HEK293T (cell line): ENCODE measurements around the gene LAMA3.

Source experiments
- CTCF ChIA-PET: fragments of 350-600 bp; formaldehyde crosslinking; extraction: SDS; loops from one replicate; lab custom pipeline; 2021; ENCODE audit warnings: antibody characterized with exemption, inconsistent platforms; lab: Yijun Ruan, JAX
- POLR2A ChIA-PET: fragments of 350-600 bp; formaldehyde crosslinking; extraction: SDS; loops from one replicate; lab custom pipeline; 2020; ENCODE audit warnings: antibody characterized with exemption, inconsistent platforms; lab: Yijun Ruan, JAX
- DNase-seq: peaks from one replicate; pipeline ENCODE4 v3.0.0; 2012; ENCODE audit warnings: mixed read lengths; ENCODE audit errors: extremely low spot score
- ARNT ChIP-seq: fragments of 450-650 bp; IDR thresholded peaks from 2 replicates; pipeline ENCODE4 v1.6.1; 2017; ENCODE audit warnings: mild to moderate bottlenecking
- BHLHE40 ChIP-seq: fragments of 450-650 bp; IDR thresholded peaks from 2 replicates; pipeline ENCODE4 v1.6.1; 2016; ENCODE audit warnings: mild to moderate bottlenecking, moderate library complexity, borderline replicate concordance
- CTBP1 ChIP-seq: fragments of 450-650 bp; IDR thresholded peaks from 2 replicates; pipeline ENCODE4 v1.6.1; 2016; ENCODE audit warnings: borderline replicate concordance
- ELF4 ChIP-seq: fragments of 450-650 bp; IDR thresholded peaks from 2 replicates; pipeline ENCODE4 v1.6.1; 2017; ENCODE audit warnings: antibody characterized with exemption
- FOXA1 ChIP-seq: fragments of 450-650 bp; IDR thresholded peaks from 2 replicates; pipeline ENCODE4 v1.6.1; 2016; ENCODE audit warnings: mild to moderate bottlenecking
- FOXK2 ChIP-seq: fragments of 450-650 bp; IDR thresholded peaks from 2 replicates; pipeline ENCODE4 v1.6.1; 2016; ENCODE audit warnings: mild to moderate bottlenecking
- FOXM1 ChIP-seq: fragments of 450-650 bp; IDR thresholded peaks from 2 replicates; pipeline ENCODE4 v1.6.1; 2017; ENCODE audit warnings: mild to moderate bottlenecking, borderline replicate concordance
- HDGF ChIP-seq: fragments of 450-650 bp; IDR thresholded peaks from 2 replicates; pipeline ENCODE4 v1.6.1; 2017; ENCODE audit warnings: antibody characterized with exemption, borderline replicate concordance
- L3MBTL2 ChIP-seq: fragments of 450-650 bp; conservative IDR thresholded peaks from 2 replicates; pipeline ENCODE4 v1.6.1; 2016; ENCODE audit warnings: mild to moderate bottlenecking
- LEF1 ChIP-seq: fragments of 450-650 bp; IDR thresholded peaks from 2 replicates; pipeline ENCODE4 v1.6.1; 2017; ENCODE audit warnings: mild to moderate bottlenecking, borderline replicate concordance
- NFRKB ChIP-seq: fragments of 450-650 bp; IDR thresholded peaks from 2 replicates; pipeline ENCODE4 v1.6.1; 2016; ENCODE audit warnings: mild to moderate bottlenecking, moderate library complexity
- SP1 ChIP-seq: fragments of 450-650 bp; IDR thresholded peaks from 2 replicates; pipeline ENCODE4 v1.6.1; 2017
- SUZ12 ChIP-seq: fragments of 450-650 bp; IDR thresholded peaks from 2 replicates; pipeline ENCODE4 v1.6.1; 2016; ENCODE audit warnings: mild to moderate bottlenecking
- TARDBP ChIP-seq: fragments of 450-650 bp; IDR thresholded peaks from 2 replicates; pipeline ENCODE4 v1.6.1; 2016
- ZNF384 ChIP-seq: fragments of 450-650 bp; IDR thresholded peaks from 2 replicates; pipeline ENCODE4 v1.6.1; 2016
- TF ChIP-seq, protein P1 (sequence below): fragments of 450-650 bp; IDR thresholded peaks from 2 replicates; pipeline ENCODE4 v1.6.1; 2016

LAMA3 gene

DNA sequence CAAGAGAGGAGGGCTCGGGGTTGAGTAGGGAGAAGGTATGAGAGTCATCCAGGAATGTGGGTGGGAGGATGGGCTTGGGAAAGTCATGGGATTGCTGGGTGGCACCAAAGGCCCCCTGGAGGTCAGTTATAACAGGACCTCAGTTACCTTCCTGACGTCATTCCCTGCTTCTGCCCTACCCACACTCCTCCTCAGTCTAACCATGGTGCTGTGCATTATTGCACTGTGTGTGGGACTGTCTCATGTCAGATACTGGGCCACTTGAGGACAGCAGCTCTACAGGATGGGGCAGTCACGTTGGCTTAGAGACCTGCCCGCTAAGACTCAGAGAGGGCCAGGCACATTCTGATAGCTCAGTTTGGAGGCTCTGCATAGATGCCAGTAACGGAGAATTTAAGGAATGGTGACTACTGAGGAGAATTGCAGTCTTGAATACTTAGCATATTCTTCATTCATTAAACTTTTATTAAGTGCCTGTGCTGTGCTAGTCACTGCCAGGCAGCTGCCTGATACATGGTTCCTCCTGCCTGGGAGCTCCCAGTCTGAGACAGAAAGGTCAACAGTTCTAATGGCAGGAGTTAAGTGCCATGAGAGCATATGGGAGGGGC lies 90.5 kb downstream of the LAMA3 start:
- CTCF ChIA-PET: interaction anchor here (1.0 kb wide), 1 partner anchor 15 kb away, joined by 3 read pairs; no protein-coding TSS in a partner anchor
- TF ChIP-seq HDGF (no peak), FOXA1 (no peak), ARNT (no peak), SUZ12 (no peak), ELF4 (no peak), ZNF384 (no peak), L3MBTL2 (no peak), CTBP1 (no peak), SP1 (no peak), LEF1 (no peak)
- TF ChIP-seq, protein P1, sequence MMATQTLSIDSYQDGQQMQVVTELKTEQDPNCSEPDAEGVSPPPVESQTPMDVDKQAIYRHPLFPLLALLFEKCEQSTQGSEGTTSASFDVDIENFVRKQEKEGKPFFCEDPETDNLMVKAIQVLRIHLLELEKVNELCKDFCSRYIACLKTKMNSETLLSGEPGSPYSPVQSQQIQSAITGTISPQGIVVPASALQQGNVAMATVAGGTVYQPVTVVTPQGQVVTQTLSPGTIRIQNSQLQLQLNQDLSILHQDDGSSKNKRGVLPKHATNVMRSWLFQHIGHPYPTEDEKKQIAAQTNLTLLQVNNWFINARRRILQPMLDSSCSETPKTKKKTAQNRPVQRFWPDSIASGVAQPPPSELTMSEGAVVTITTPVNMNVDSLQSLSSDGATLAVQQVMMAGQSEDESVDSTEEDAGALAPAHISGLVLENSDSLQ: no peak
- peak; percentile 43 for DNase-seq
- POLR2A ChIA-PET: interaction anchor here (1.0 kb wide), 1 partner anchor 9 kb away, joined by 3 read pairs; no protein-coding TSS in a partner anchor

DNA sequence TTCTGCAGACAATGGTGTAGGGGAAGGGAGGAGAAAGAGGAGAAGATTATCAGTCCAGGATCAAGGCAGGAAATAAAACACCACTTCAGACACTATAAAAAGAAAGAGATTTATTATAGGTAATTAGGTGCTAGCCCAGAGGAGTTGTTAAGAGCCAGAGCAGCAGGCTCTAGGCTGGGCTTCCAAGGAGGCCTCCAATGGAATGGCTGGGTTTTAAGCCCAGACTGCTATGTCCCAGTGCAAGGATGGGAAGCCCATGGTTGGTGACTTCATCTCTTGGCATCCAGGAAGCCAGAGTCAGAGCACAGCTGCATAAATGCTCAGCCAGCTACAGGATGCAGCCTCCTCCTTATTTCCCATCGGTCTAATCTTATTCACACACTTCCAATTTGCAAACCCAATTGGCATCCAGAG lies 95.6 kb downstream of the LAMA3 start:
- TF ChIP-seq, protein P1: peak; percentile 59
- TF ChIP-seq SUZ12: no peak
- CTCF ChIA-PET: no interaction called here
- POLR2A ChIA-PET: no interaction called here
- DNase-seq: peak; percentile 30

DNA sequence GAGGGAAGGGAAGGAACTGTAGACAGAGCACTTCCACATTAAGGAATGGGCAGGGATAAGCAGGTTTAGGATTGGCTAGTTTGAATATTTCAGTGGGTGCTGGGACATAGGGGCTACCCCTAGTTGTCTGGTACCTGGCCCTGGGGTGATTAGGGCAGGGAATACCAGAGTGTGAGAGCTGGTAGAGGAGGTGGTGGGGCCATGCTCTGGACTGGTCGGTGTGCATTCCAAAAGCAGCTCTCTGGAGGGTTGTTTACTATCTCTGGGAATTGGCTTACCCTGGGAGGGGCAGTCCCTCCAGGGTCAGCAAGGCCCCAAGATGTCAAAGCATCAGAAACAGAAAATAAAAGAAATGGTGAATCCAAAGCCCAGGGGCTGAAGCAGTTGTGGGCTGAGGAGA lies 103.8 kb downstream of the LAMA3 start:
- POLR2A ChIA-PET: no interaction called here
- no peak for DNase-seq
- CTCF ChIA-PET: no interaction called here
- no peak for TF ChIP-seq FOXM1
- TF ChIP-seq, protein P1: no peak
- no peak for TF ChIP-seq ARNT
- no peak for TF ChIP-seq SUZ12
- no peak for TF ChIP-seq LEF1
- TF ChIP-seq FOXK2: no peak
- no peak for TF ChIP-seq FOXA1
- no peak for TF ChIP-seq ZNF384
- TF ChIP-seq L3MBTL2: no peak
- no peak for TF ChIP-seq NFRKB
- no peak for TF ChIP-seq CTBP1
- TF ChIP-seq BHLHE40: no peak
- no peak for TF ChIP-seq SP1
- no peak for TF ChIP-seq ELF4
- TF ChIP-seq HDGF: no peak
- no peak for TF ChIP-seq TARDBP

DNA sequence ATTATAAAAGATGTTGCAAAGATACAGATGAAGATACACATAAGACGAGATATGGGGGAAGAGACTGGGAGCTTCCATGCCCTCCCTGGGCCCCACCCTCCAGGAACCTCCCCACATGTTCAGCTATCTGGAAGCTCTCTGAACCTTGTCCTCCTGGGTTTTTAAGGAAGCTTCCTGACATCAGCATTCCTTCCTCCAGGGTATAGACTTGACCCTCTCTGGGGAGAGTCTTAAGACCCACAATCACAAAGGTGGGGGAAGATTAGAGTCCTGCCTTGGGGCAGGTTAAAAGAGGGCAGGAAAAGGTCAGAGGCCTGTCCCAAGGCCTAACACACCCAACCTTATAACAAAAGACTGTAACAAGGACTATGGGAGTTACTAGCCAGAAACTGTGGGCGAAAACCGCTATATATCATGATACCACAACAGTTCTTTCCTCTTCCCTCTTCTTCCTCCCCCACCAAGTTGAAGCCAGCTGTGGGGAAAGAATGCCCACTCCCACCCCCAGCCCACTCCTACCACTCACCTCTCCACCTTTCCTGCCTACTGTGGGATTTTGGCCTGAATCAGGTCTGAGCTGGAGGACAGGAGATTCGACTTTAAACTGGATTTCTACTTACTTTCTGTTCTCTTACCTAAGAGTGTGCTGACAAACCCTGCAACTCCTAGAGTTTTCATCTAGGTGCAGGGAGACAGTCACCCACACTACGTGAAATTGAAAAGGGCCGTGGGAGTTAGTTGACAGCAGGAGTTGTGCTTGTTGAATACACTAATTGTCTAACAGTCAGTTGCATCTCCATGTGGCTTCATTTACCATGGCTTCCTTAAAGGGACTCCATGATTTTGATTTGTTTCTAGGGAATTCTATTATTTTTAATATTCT lies 105.0 kb downstream of the LAMA3 start:
- CTCF ChIA-PET: interaction anchor here (1.5 kb wide), 1 partner anchor 14 kb away, joined by 3 read pairs; no protein-coding TSS in a partner anchor
- POLR2A ChIA-PET: no interaction called here
- TF ChIP-seq L3MBTL2: no peak
- no peak for TF ChIP-seq HDGF
- no peak for TF ChIP-seq ARNT
- no peak for TF ChIP-seq NFRKB
- TF ChIP-seq, protein P1: no peak
- TF ChIP-seq LEF1: no peak
- no peak for TF ChIP-seq CTBP1
- TF ChIP-seq BHLHE40: no peak
- no peak for TF ChIP-seq FOXK2
- no peak for TF ChIP-seq ELF4
- TF ChIP-seq TARDBP: no peak
- TF ChIP-seq SP1: no peak
- no peak for TF ChIP-seq FOXA1
- TF ChIP-seq FOXM1: no peak
- TF ChIP-seq ZNF384: no peak
- no peak for TF ChIP-seq SUZ12

DNA sequence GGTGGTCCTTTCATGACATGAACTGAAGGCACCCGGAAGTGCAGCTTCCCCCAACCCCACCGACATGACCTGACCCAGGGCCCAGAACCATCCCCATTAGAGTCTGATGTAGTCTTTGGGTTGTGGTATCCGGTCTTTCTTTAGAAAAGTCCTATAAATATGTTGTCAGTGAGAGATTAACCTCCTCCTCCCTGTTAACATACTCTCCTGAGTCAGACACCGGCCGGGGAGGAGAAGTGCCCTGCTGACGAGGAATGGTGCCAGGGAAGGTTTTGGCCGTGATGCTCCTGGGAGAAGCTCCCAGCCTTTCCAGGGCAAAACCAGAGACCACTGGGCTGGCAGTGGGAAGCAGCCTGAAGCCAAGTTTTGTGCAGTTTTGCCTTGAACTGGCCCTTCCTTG lies 109.0 kb downstream of the LAMA3 start:
- CTCF ChIA-PET: no interaction called here
- no peak for TF ChIP-seq ELF4
- TF ChIP-seq CTBP1: no peak
- TF ChIP-seq, protein P1: no peak
- no peak for TF ChIP-seq ARNT
- TF ChIP-seq SP1: no peak
- no peak for TF ChIP-seq FOXK2
- no peak for TF ChIP-seq TARDBP
- no peak for TF ChIP-seq HDGF
- TF ChIP-seq LEF1: no peak
- no peak for DNase-seq
- POLR2A ChIA-PET: no interaction called here

More for the DNA sequence above, 105.0 kb downstream of the LAMA3 start:
- DNase-seq: no peak
